ENCODE measurements around the gene HTT. TPM values are rescaled to one million over a fixed set of nuclear protein-coding genes. Genes with fewer than 3 reads are reported as not detected.

Gene HTT
- polyA plus RNA-seq, 3 donors: 1.8 to 27.1 (median 3.0) TPM

GRCh38 chr4:3118312-3118711 is 43.8 kb downstream of the HTT start:
- H4K20me1 ChIP-seq (ENCODE audit: insufficient read depth, low read length): peaks cover 5% of the 10 kb centered on the region
- no peaks in the 10 kb centered on the region for H3K9me3 ChIP-seq (replicated peaks in 1 of 2; ENCODE audit: control insufficient read depth in 1 of 2, insufficient read depth in 1 of 2, low read length in 2 of 2)
- WGBS (ENCODE audit: insufficient coverage): 100% methylated on average over 7 of the region's 8 CpGs
- no peak overlapping the region for H3K4me2 ChIP-seq (replicated peaks; ENCODE audit: extremely low read depth, low read length, poor library complexity, severe bottlenecking)
- H3K79me2 ChIP-seq (ENCODE audit: insufficient read depth, low read length): no peaks in the 10 kb centered on the region
- H2AFZ ChIP-seq (ENCODE audit: insufficient read depth, low read depth, low read length, poor library complexity, severe bottlenecking): no peak overlapping the region
- H3K4me3 ChIP-seq (replicated peaks in 1 of 3; ENCODE audit: low read depth in 2 of 3, low read length in 3 of 3): no peak overlapping the region
- H3K36me3 Mint-ChIP-seq: peaks cover 91 to 97% of the 10 kb centered on the region in 2 donors
- no peak overlapping the region for H3K27ac ChIP-seq (ENCODE audit: low read depth in 1 of 2, low read length in 2 of 2)
- H3K36me3 ChIP-seq (replicated peaks in 1 of 2; ENCODE audit: control insufficient read depth in 1 of 2, insufficient read depth in 2 of 2, low read length in 2 of 2): peaks cover 97 to 100% of the 10 kb centered on the region in 2 donors
- no peak overlapping the region for H3K4me3 Mint-ChIP-seq
- no peaks in the 10 kb centered on the region for H3K4me1 ChIP-seq (ENCODE audit: control insufficient read depth in 1 of 2, insufficient read depth in 2 of 2, low read length in 2 of 2)
- H3K4me1 Mint-ChIP-seq: no peaks in the 10 kb centered on the region
- no peaks in the 10 kb centered on the region for H3K27me3 ChIP-seq (ENCODE audit: control insufficient read depth in 2 of 2, insufficient read depth in 2 of 2, low read length in 2 of 2)
- no peak for DNase-seq
- no peak overlapping the region for H3K9ac ChIP-seq (ENCODE audit: insufficient read depth, low read length, poor library complexity, severe bottlenecking)
- no peak for TF ChIP-seq CTCF (IDR thresholded peaks at IDR 0.05)
- no peaks in the 10 kb centered on the region for H3K27me3 Mint-ChIP-seq (ENCODE audit: low read depth in 3 of 3)
- intact Hi-C loops (cut with micrococcal nuclease): no loop called here
- H3K9me3 Mint-ChIP-seq: no peaks in the 10 kb centered on the region
- H3K27ac Mint-ChIP-seq: peak overlapping the region in 1 of 7 donors; percentile 87

- no peak overlapping the region for H2AFZ ChIP-seq (ENCODE audit: insufficient read depth, low read depth, low read length, poor library complexity, severe bottlenecking)
- H3K9ac ChIP-seq (ENCODE audit: insufficient read depth, low read length, poor library complexity, severe bottlenecking): no peak overlapping the region
- no peak overlapping the region for H3K27ac ChIP-seq (ENCODE audit: low read depth in 1 of 2, low read length in 2 of 2)
- H3K4me3 ChIP-seq (replicated peaks in 1 of 3; ENCODE audit: low read depth in 2 of 3, low read length in 3 of 3): no peak overlapping the region
- Mint-ChIP-seq H3K27ac (no peak overlapping the region), H3K9me3 (no peaks in the 10 kb centered on the region), H3K4me3 (no peak overlapping the region), H3K27me3 (ENCODE audit: low read depth in 3 of 3) (no peaks in the 10 kb centered on the region), H3K36me3 (peaks cover 89 to 97% of the 10 kb centered on the region in 2 donors), H3K4me1 (no peaks in the 10 kb centered on the region)
- WGBS (ENCODE audit: insufficient coverage): 100% methylated on average over 1 of the region's 2 CpGs
- intact Hi-C loops (cut with micrococcal nuclease): no loop called here
- H4K20me1 ChIP-seq (ENCODE audit: insufficient read depth, low read length): peaks cover 5% of the 10 kb centered on the region
- H3K36me3 ChIP-seq (replicated peaks in 1 of 2; ENCODE audit: control insufficient read depth in 1 of 2, insufficient read depth in 2 of 2, low read length in 2 of 2): peaks cover 99 to 100% of the 10 kb centered on the region in 2 donors
- H3K79me2 ChIP-seq (ENCODE audit: insufficient read depth, low read length): no peaks in the 10 kb centered on the region
- no peaks in the 10 kb centered on the region for H3K27me3 ChIP-seq (ENCODE audit: control insufficient read depth in 2 of 2, insufficient read depth in 2 of 2, low read length in 2 of 2)
- no peak for TF ChIP-seq CTCF (IDR thresholded peaks at IDR 0.05)
- no peaks in the 10 kb centered on the region for H3K9me3 ChIP-seq (replicated peaks in 1 of 2; ENCODE audit: control insufficient read depth in 1 of 2, insufficient read depth in 1 of 2, low read length in 2 of 2)
- DNase-seq: no peak
- no peaks in the 10 kb centered on the region for H3K4me1 ChIP-seq (ENCODE audit: control insufficient read depth in 1 of 2, insufficient read depth in 2 of 2, low read length in 2 of 2)
- no peak overlapping the region for H3K4me2 ChIP-seq (replicated peaks; ENCODE audit: extremely low read depth, low read length, poor library complexity, severe bottlenecking)
These were observed 45.0 kb downstream of the HTT start for GRCh38 chr4:3119464-3119863.
